Cerebellar nuclear complex (tissue), 1 donor: Measurements from ENCODE around the gene PTPN11.
A peak's percentile ranks its signal among the peaks of the same experiment; 100 is the strongest.
"Not testable (repeated sequence)": the region's sequence is repeated elsewhere in the genome, so short reads cannot be mapped to it uniquely, and the experiment has no call there.

Experiments
- DNase-seq, 2 experiments: peaks; one replicate each; lab custom pipeline; 2025; lab: John Stamatoyannopoulos, UW

Gene PTPN11

GRCh38 chr12:112409064-112409905 is 9.5 kb upstream of the PTPN11 start, which contains the start of gene RPL6:
Gene RPL6, minus strand, starts transcription at chr12:112409605. Its CDS starts 949 bp downstream, at chr12:112408656.
- peak; percentile 61 to 82 for DNase-seq

- DNase-seq: no peak
Measured at GRCh38 chr12:112409906-112410244, 8.9 kb upstream of the PTPN11 start.

- no peak for DNase-seq
Measured at GRCh38 chr12:112413855-112414625, 4.7 kb upstream of the PTPN11 start.

GRCh38 chr12:112415457-112415856 is 3.3 kb upstream of the PTPN11 start:
- not testable (repeated sequence) for DNase-seq

- no peak for DNase-seq
Measured at GRCh38 chr12:112418273-112418607, 507 bp upstream of the PTPN11 start.

- no peak for DNase-seq
Measured at GRCh38 chr12:112419297-112420133, 768 bp downstream of the PTPN11 start.

- DNase-seq: no peak
Measured at GRCh38 chr12:112420740-112421139, 2.0 kb downstream of the PTPN11 start.

GRCh38 chr12:112421363-112421762 is 2.6 kb downstream of the PTPN11 start:
- DNase-seq: no peak

GRCh38 chr12:112422531-112422930 is 3.8 kb downstream of the PTPN11 start:
- DNase-seq: no peak

- no peak for DNase-seq
Measured at GRCh38 chr12:112424126-112424525, 5.4 kb downstream of the PTPN11 start.

GRCh38 chr12:112425582-112426382 is 7.0 kb downstream of the PTPN11 start:
- DNase-seq: no peak

GRCh38 chr12:112427760-112428159 is 9.0 kb downstream of the PTPN11 start:
- DNase-seq: no peak

- no peak for DNase-seq
Measured at GRCh38 chr12:112430929-112431328, 12.2 kb downstream of the PTPN11 start.

GRCh38 chr12:112431965-112432364 is 13.2 kb downstream of the PTPN11 start:
- no peak for DNase-seq

GRCh38 chr12:112433551-112433950 is 14.8 kb downstream of the PTPN11 start:
- DNase-seq: no peak

- not testable (repeated sequence) for DNase-seq
Measured at GRCh38 chr12:112438645-112439044, 19.9 kb downstream of the PTPN11 start.

GRCh38 chr12:112439769-112440168 is 21.0 kb downstream of the PTPN11 start:
- no peak for DNase-seq

- not testable (repeated sequence) for DNase-seq
Measured at GRCh38 chr12:112440653-112441052, 21.9 kb downstream of the PTPN11 start.

- no peak for DNase-seq
Measured at GRCh38 chr12:112443916-112444315, 25.2 kb downstream of the PTPN11 start.

GRCh38 chr12:112446008-112446725 is 27.4 kb downstream of the PTPN11 start:
- no peak for DNase-seq

GRCh38 chr12:112447106-112447505 is 28.4 kb downstream of the PTPN11 start:
- DNase-seq: no peak
